Stomach (tissue), 4 donors: Measurements from ENCODE around the gene ATP6V1B1.

Experiments
- POLR2A ChIP-seq, 4 donors: fragments of 450-650 bp; IDR thresholded peaks; one replicate each; pipeline ENCODE4 v1.6.1; 2016; ENCODE audit warnings: antibody characterized with exemption in 4 of 4, control low read depth in 2 of 4, mild to moderate bottlenecking in 1 of 4, moderate library complexity in 1 of 4
- POLR2AphosphoS5 ChIP-seq, 3 donors: sonication (generic); formaldehyde crosslinking; IDR thresholded peaks; one replicate each; pipeline ENCODE4 v1.6.1; 2016; ENCODE audit warnings: antibody characterized with exemption in 3 of 3
- TF ChIP-seq, protein P1 (sequence below), 7 experiments: fragments of 450-650 bp in 4 of 7; fragments of 200-600 bp in 3 of 7; sonication (generic) in 3 of 7; IDR thresholded peaks; one replicate each; pipeline ENCODE4 v1.5.1; 2016 to 2019; ENCODE audit warnings: antibody characterized with exemption in 7 of 7, control low read depth in 2 of 7, mild to moderate bottlenecking in 1 of 7

DNA sequence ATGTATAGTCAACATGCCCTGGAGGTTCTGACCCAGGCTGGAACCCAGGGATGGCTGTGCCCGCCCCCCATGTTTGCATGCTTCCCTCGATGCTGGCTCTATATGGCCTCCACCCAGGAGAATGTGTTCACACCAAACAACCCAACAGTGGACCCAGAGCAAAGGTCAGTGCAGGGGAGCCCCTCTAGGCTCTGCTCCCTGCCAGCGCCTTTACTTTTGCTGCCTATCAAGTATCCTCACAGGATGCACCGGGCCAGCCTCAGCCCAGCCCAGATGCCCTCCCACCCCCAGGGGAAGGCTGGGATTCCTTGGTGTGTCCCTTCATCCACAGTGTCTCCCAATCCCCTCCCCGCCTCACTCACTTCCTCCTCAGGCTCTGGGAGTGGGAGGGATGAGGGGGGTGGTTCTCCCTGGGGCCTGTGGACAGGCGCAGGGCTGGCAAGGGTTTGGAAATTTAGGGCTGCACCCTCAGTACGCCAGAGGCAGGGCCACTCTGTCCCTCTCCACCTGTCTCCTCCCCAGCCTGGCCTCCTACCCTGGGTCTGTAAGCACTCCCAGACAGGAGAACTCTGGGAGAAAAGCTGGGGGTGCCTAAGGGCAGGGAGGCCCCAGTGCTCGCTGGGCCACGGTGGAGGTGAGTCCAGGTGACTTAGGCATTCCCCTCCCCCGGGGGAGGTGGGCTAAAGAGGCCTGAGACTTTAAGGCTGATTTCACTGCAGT lies 2.3 kb downstream of the ATP6V1B1 start:
- no peak for TF ChIP-seq POLR2A (IDR thresholded peaks at IDR 0.05)
- TF ChIP-seq, protein P1, sequence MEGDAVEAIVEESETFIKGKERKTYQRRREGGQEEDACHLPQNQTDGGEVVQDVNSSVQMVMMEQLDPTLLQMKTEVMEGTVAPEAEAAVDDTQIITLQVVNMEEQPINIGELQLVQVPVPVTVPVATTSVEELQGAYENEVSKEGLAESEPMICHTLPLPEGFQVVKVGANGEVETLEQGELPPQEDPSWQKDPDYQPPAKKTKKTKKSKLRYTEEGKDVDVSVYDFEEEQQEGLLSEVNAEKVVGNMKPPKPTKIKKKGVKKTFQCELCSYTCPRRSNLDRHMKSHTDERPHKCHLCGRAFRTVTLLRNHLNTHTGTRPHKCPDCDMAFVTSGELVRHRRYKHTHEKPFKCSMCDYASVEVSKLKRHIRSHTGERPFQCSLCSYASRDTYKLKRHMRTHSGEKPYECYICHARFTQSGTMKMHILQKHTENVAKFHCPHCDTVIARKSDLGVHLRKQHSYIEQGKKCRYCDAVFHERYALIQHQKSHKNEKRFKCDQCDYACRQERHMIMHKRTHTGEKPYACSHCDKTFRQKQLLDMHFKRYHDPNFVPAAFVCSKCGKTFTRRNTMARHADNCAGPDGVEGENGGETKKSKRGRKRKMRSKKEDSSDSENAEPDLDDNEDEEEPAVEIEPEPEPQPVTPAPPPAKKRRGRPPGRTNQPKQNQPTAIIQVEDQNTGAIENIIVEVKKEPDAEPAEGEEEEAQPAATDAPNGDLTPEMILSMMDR (IDR thresholded peaks at IDR 0.05): no peak
- no peak for TF ChIP-seq POLR2AphosphoS5 (IDR thresholded peaks at IDR 0.05)
